Testis (tissue), 2 donors: ENCODE results near the gene WWC2.

Experiments
- CTCF ChIP-seq, 3 experiments: fragments of 450-650 bp in 2 of 3; fragments of 200-600 bp in 1 of 3; sonication (generic) in 1 of 3; IDR thresholded peaks; one replicate each; pipeline ENCODE4 v1.5.1; 2016 to 2019; ENCODE audit warnings: antibody characterized with exemption in 3 of 3, mild to moderate bottlenecking in 2 of 3, moderate library complexity in 1 of 3
- POLR2A ChIP-seq: fragments of 450-650 bp; IDR thresholded peaks from one replicate; pipeline ENCODE4 v1.6.1; 2017; ENCODE audit warnings: antibody characterized with exemption, mild to moderate bottlenecking, moderate library complexity

GRCh38 chr4:183321079-183321478 is 222.0 kb downstream of the WWC2 start:
- TF ChIP-seq POLR2A (no peak), CTCF (IDR thresholded peaks at IDR 0.05) (no peak)
